K562 (cell line): ENCODE data around the gene WNT7B. TPM values are rescaled to one million over a fixed set of nuclear protein-coding genes. Genes with fewer than 3 reads are reported as not detected.
A peak's percentile ranks its signal among the peaks of the same experiment; 100 is the strongest.

ENCODE experiments used
- ATAC-seq: fragments of 200-7000 bp; cut with Tn5 transposase; 3 replicates; pipeline ENCODE4 v1.9.1; 2020; ENCODE audit warnings: moderate library complexity
- BruUV-seq: library from RNA; stranded (reverse); fragments of 400-500 nt; replicated peaks from 2 replicates; lab custom pipeline; 2021; lab: Mats Ljungman, UMichigan
- CTCF ChIA-PET: fragments of 300-600 bp; formaldehyde crosslinking; extraction: SDS; loops from one replicate; lab custom pipeline; 2021; ENCODE audit warnings: low intra/inter-chr PET ratio; lab: Yijun Ruan, JAX
- POLR2A ChIA-PET: fragments of 300-600, 350-650 bp; sonication (Branson Sonifier 250); formaldehyde crosslinking; extraction: SDS; loops from one replicate; lab custom pipeline; 2021; ENCODE audit warnings: antibody characterized with exemption, inconsistent platforms; lab: Yijun Ruan, JAX
- DNase-seq, 4 experiments: peaks; one replicate each; pipeline versions ENCODE4 v3.0.0 to v3.0.0-alpha.2; 2011 to 2018; ENCODE audit warnings: low spot score in 3 of 4, mixed read lengths in 3 of 4; ENCODE audit errors: extremely low read depth in 1 of 4
- FAIRE-seq: peaks from 2 replicates; lab custom pipeline; 2011; peaks lifted over from hg19 to GRCh38; lab: Jason Lieb, UNC
- H2AFZ ChIP-seq: 2 replicates; pipeline ENCODE4 v1.6.0; 2011; ENCODE audit warnings: low read depth, low read length, control low read depth, inconsistent platforms
- H3K27ac ChIP-seq: fragments of 200-600 bp; 3 replicates; pipeline ENCODE4 v1.8.0; 2011; ENCODE audit warnings: low read depth, mild to moderate bottlenecking, control low read depth, inconsistent platforms, low read length, moderate library complexity, mixed read lengths; ENCODE audit errors: extremely low read depth
- H3K27me3 ChIP-seq, 2 experiments: fragments of 300-600 bp in 1 of 2; 2 replicates in 1 of 2; 3 replicates in 1 of 2; pipeline versions ENCODE4 v1.6.0 to v1.8.0; 2011; ENCODE audit warnings: inconsistent platforms in 2 of 2, low read length in 2 of 2, mild to moderate bottlenecking in 1 of 2, mixed read lengths in 1 of 2, moderate library complexity in 1 of 2; ENCODE audit not compliant: control insufficient read depth in 2 of 2, insufficient read depth in 2 of 2
- H3K36me3 ChIP-seq: fragments of 300-600 bp; 3 replicates; pipeline ENCODE4 v1.8.0; 2011; ENCODE audit warnings: mild to moderate bottlenecking, low read length, inconsistent platforms; ENCODE audit not compliant: control insufficient read depth, insufficient read depth
- H3K4me1 ChIP-seq, 2 experiments: fragments of 200-600 bp in 1 of 2; replicated peaks in 1 of 2; 2 replicates in 1 of 2; 3 replicates in 1 of 2; pipeline versions ENCODE4 v1.5.1 to v1.8.0; 2011; ENCODE audit warnings: inconsistent platforms in 2 of 2, low read length in 2 of 2, mild to moderate bottlenecking in 1 of 2, mixed read lengths in 1 of 2, moderate library complexity in 1 of 2; ENCODE audit not compliant: control insufficient read depth in 2 of 2, insufficient read depth in 2 of 2
- H3K4me2 ChIP-seq: 2 replicates; pipeline ENCODE4 v1.6.1; 2011; ENCODE audit warnings: low read length, control low read depth, inconsistent platforms, mixed read lengths; ENCODE audit not compliant: insufficient read depth
- H3K4me3 ChIP-seq: fragments of 200-600 bp; sonication (generic), shearing (Covaris generic); 2 replicates; pipeline ENCODE4 v1.5.1; 2016; ENCODE audit warnings: control low read depth, inconsistent platforms
- H3K79me2 ChIP-seq: fragments of 200-600 bp; 3 replicates; pipeline ENCODE4 v1.8.0; 2011; ENCODE audit warnings: low read length, inconsistent platforms; ENCODE audit not compliant: control insufficient read depth, insufficient read depth
- H3K9ac ChIP-seq, 2 experiments: 2 replicates each; pipeline versions ENCODE4 v1.6.0 to v1.6.1; 2011; ENCODE audit warnings: low read depth in 2 of 2, low read length in 2 of 2, control low read depth in 1 of 2, inconsistent platforms in 1 of 2, mild to moderate bottlenecking in 1 of 2, mixed read lengths in 1 of 2; ENCODE audit not compliant: insufficient read depth in 1 of 2
- H3K9me1 ChIP-seq: one replicate; pipeline ENCODE4 v1.6.0; 2011; ENCODE audit warnings: inconsistent platforms, mild to moderate bottlenecking, low read length, moderate library complexity; ENCODE audit not compliant: control insufficient read depth, insufficient read depth
- H3K9me3 ChIP-seq: replicated peaks from 2 replicates; pipeline ENCODE4 v1.5.1; 2011; ENCODE audit warnings: low read depth, low read length, inconsistent platforms; ENCODE audit not compliant: control insufficient read depth, insufficient read depth
- H4K20me1 ChIP-seq: replicated peaks from 2 replicates; pipeline ENCODE4 v1.6.1; 2011; ENCODE audit warnings: low read length, inconsistent platforms, mixed read lengths; ENCODE audit not compliant: control insufficient read depth, insufficient read depth
- FOSL1 ChIP-seq: fragments of 200-800 bp; sonication (Bioruptor generic); conservative IDR thresholded peaks from 2 replicates; pipeline ENCODE4 v1.6.1; 2016; ENCODE audit warnings: missing genetic modification characterization, missing compliant biosample characterization
- FOXK1 ChIP-seq: sonication (generic); formaldehyde crosslinking; IDR thresholded peaks from 2 replicates; pipeline ENCODE4 v1.8.0; 2022; ENCODE audit warnings: missing genetic modification reagents, mild to moderate bottlenecking, borderline replicate concordance
- MCM5 ChIP-seq: fragments of 450-650 bp; IDR thresholded peaks from 2 replicates; pipeline ENCODE4 v1.6.1; 2016; ENCODE audit warnings: low read depth
- WGBS: fragments of 100-300 bp; shearing (Covaris generic); methylation state at CpG from one replicate; pipeline ENCODE4 v1.1.6; 2016; ENCODE audit warnings: low coverage, mixed read lengths; ENCODE audit not compliant: insufficient coverage; ENCODE audit errors: missing lambda C conversion rate; 5-methylcytosine and 5-hydroxymethylcytosine counted together
- in situ Hi-C: fragments of 300-500 bp; cut with MboI; formaldehyde crosslinking; loops from 4 replicates; pipeline ENCODE4 v1.15.0; 2018; ENCODE audit warnings: inconsistent platforms, mixed read lengths
- intact Hi-C: fragments of 100-400 bp; cut with micrococcal nuclease; formaldehyde crosslinking; loops from 2 replicates; pipeline ENCODE4 v1.14.2; 2022
- polyA plus RNA-seq, 8 experiments: library from polyadenylated mRNA; depleted of rRNA in 4 of 8; stranded (reverse) in 5 of 8; unstranded in 3 of 8; fragments of >200 nt; fragmentation: Nextera tagmentation in 2 of 8; fragmentation: Illumina TruSeq in 1 of 8; extraction: Ambion mirVana in 2 of 8; extraction: Trizol in 1 of 8; gene quantifications; 2 replicates each; pipeline versions ENCODE4 v1.2.1 to v1.2.3, GENCODE V29; 2011 to 2014; ENCODE audit warnings: inconsistent platforms in 1 of 8, missing spikeins in 1 of 8
- total RNA-seq, 7 experiments: library from RNA; depleted of rRNA in 6 of 7; stranded (reverse); fragments of >200 nt in 6 of 7; fragmentation: Illumina TruSeq in 2 of 7; extraction: Trizol in 2 of 7; gene quantifications; 2 replicates each; pipeline versions ENCODE4 v1.2.1 to v1.2.3, GENCODE V29; 2011 to 2021; ENCODE audit warnings: low replicate concordance in 1 of 7
- TF ChIP-seq, protein P1 (sequence below), 3 experiments: fragments of 200-800 bp in 1 of 3; sonication (Bioruptor generic) in 1 of 3; sonication (generic) in 1 of 3; formaldehyde crosslinking in 1 of 3; IDR thresholded peaks; 2 replicates each; pipeline versions ENCODE4 v1.6.1 to v1.8.0; 2016 to 2022; ENCODE audit warnings: mild to moderate bottlenecking in 2 of 3, missing compliant biosample characterization in 2 of 3, missing genetic modification characterization in 2 of 3, missing genetic modification reagents in 1 of 3
- TF ChIP-seq, protein P2 (sequence below), 2 experiments: fragments of 450-650 bp in 1 of 2; sonication (generic) in 1 of 2; formaldehyde crosslinking in 1 of 2; IDR thresholded peaks in 1 of 2; conservative IDR thresholded peaks in 1 of 2; 2 replicates each; pipeline versions ENCODE4 v1.6.1 to v1.8.1; 2016 to 2023; ENCODE audit warnings: mild to moderate bottlenecking in 2 of 2, moderate library complexity in 2 of 2, inconsistent platforms in 1 of 2, missing genetic modification reagents in 1 of 2

WNT7B gene
- total and polyA plus RNA-seq, 9 of the 15 experiments (the other 6 are each of a cell fraction or from before 2014, with no cell fraction given) = not detected

DNA sequence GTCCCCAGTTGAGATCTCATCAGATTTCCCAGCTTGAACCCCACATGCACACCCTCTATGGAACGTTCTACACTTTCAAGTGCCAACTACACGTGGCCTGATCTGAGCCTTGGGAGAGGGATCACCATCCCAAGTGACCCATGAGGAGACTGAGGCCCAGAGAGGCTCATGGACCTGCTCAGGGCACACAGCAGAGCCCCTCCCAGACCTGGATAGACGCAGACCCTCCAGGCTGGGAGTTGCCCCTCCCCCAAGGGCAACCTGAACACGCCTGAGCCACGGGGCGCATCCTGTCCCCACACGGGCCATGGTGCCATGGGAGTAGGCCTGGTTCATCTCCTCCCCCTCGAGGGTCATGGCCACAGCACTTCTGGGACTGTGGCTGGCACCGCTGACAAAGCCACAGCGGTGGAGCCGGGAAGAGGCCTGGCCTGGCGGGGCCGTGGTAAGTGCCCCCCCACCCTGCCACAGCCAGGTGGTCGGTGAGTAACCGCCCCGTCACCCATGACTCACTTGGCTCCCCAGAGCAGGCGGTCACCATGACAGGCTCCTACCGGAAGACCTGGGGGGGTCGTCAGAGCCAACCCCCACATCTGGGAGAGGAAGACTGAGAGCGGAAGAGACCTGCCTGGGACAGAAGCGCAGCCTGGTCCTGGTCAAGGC lies 8.1 kb downstream of the WNT7B start:
- Histone ChIP-seq H3K9me1 (no peaks in the 10 kb centered on the region), H3K4me2 (no peak overlapping the region), H4K20me1 (peaks cover 9% of the 10 kb centered on the region; the same call in 1 of the 2 replicates), H3K9me3 (no peaks in the 10 kb centered on the region), H3K36me3 (no peaks in the 10 kb centered on the region), H3K4me1 (peaks cover 0 to 8% of the 10 kb centered on the region in 2 experiments; a peak in 1 of 5 replicates), H2AFZ (no peak overlapping the region), H3K9ac (no peak overlapping the region), H3K79me2 (no peaks in the 10 kb centered on the region), H3K27me3 (peaks cover 0 to 23% of the 10 kb centered on the region in 2 experiments; a peak in 2 of 5 replicates), H3K4me3 (no peak overlapping the region), H3K27ac (no peak overlapping the region)
- intact Hi-C loops (no loop called here), in situ Hi-C loops (no loop called here)
- TF ChIP-seq, protein P1, sequence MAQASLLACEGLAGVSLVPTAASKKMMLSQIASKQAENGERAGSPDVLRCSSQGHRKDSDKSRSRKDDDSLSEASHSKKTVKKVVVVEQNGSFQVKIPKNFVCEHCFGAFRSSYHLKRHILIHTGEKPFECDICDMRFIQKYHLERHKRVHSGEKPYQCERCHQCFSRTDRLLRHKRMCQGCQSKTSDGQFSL (CRISPR knock-in tag; IDR thresholded peaks at IDR 0.05) = peak; percentile 65; the same call in 1 of the 2 replicates
- TF ChIP-seq, protein P1 (tag; IDR thresholded peaks at IDR 0.05) = no peak
- TF ChIP-seq MCM5 (no peak), FOXK1 (CRISPR knock-in tag) (no peak), FOSL1 (peak; percentile 69)
- TF ChIP-seq, protein P2, sequence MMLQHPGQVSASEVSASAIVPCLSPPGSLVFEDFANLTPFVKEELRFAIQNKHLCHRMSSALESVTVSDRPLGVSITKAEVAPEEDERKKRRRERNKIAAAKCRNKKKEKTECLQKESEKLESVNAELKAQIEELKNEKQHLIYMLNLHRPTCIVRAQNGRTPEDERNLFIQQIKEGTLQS (IDR thresholded peaks at IDR 0.05) = peak; percentile 22; the same call in 1 of the 2 replicates
- TF ChIP-seq, protein P2 (CRISPR knock-in tag; conservative IDR thresholded peaks at IDR 0.05) = no peak
- ChIA-PET CTCF (no interaction called here), POLR2A (no interaction called here)
- FAIRE-seq = no peak
- 9% methylated on average over 17 of the region's 21 CpGs for WGBS
- no peak for DNase-seq
- BruUV-seq = no TSS peak
- no peak for ATAC-seq
